Measurements from ENCODE around the gene PSMB11. TPM values are rescaled to one million over a fixed set of nuclear protein-coding genes. Genes with fewer than 3 reads are reported as not detected.

Gene PSMB11
- total RNA-seq, 1 experiment from 2014 or later: not detected

DNA sequence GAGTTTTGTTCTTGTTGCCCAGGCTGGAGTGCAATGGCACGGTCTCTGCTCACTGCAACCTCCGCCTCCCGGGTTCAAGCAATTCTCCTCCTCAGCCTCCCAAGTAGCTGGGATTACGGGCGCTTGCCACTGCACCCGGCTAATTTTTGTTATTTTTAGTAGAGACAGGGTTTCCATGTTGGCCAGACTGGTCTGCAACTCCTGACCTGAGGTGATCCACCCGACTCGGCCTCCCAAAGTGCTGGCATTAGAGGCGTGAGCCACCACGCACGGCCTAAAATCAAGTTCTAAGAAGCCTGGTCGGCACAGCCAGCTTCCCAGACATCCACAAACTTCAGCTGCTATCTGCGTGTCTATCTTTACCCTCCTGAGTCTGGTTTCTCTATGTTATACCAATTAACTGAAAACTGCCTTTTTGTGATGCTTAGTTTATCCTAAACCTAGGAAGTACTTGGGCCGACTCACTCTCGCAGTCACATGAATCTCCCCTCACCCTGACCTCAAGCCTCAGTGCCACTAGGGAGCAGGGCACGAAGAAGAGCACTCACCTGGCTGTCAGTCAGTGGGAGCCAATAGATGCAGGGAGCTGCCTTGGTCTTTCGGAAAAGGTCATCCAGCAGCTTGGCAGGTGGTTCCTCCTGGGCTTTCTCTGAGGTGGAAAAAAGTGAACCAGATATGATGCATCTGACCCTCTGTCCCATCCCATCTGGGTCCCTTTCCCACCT, 18.7 kb downstream of the PSMB11 start:
- Histone ChIP-seq H3K9ac (ENCODE audit: extremely low read depth, insufficient read length, low read length) (no peak overlapping the region), H4K20me1 (ENCODE audit: control insufficient read depth, insufficient read depth, insufficient read length) (no peaks in the 10 kb centered on the region), H2BK12ac (ENCODE audit: insufficient read length, low read depth, low read length) (no peak overlapping the region), H2AK5ac (ENCODE audit: insufficient read length, low read length) (no peak overlapping the region), H3K4me1 (ENCODE audit: insufficient read depth, low read length) (no peaks in the 10 kb centered on the region; the same call in 1 of the 2 replicates), H3K14ac (ENCODE audit: insufficient read depth, low read length) (no peak overlapping the region), H3K4me2 (ENCODE audit: insufficient read depth, insufficient read length, low read length) (no peak overlapping the region), H3K79me1 (ENCODE audit: insufficient read depth, low read depth, low read length, poor library complexity, severe bottlenecking) (no peaks in the 10 kb centered on the region), H3K18ac (ENCODE audit: insufficient read length, low read depth, low read length) (no peak overlapping the region), H3K56ac (ENCODE audit: insufficient read length, low read depth, low read length) (no peak overlapping the region), H3K23ac (ENCODE audit: insufficient read length, low read depth, low read length) (no peak overlapping the region), H3K79me2 (ENCODE audit: insufficient read depth, low read length) (no peaks in the 10 kb centered on the region), H4K91ac (ENCODE audit: insufficient read length, low read depth, low read length) (no peak overlapping the region), H4K5ac (ENCODE audit: insufficient read length, low read depth, low read length) (no peak overlapping the region), H3K27ac (ENCODE audit: insufficient read length, low read depth, low read length) (no peak overlapping the region), H3K4ac (ENCODE audit: low read depth, low read length) (no peak overlapping the region), H2BK120ac (ENCODE audit: low read depth, low read length, poor library complexity, severe bottlenecking) (no peak overlapping the region), H2BK15ac (ENCODE audit: low read depth, low read length) (no peak overlapping the region), H3K27me3 (ENCODE audit: insufficient read depth, low read length) (no peaks in the 10 kb centered on the region), H2BK5ac (ENCODE audit: insufficient read length, low read length) (no peak overlapping the region), H3K23me2 (ENCODE audit: insufficient read length, low read depth, low read length, poor library complexity, severe bottlenecking) (peaks cover 15% of the 10 kb centered on the region), H4K8ac (replicated peaks; ENCODE audit: insufficient read length, low read depth, low read length) (no peak overlapping the region), H2AFZ (ENCODE audit: low read length) (no peak overlapping the region), H3T11ph (ENCODE audit: low read length) (no peak overlapping the region), H2BK20ac (ENCODE audit: low read depth, low read length, poor library complexity, severe bottlenecking) (no peak overlapping the region), H3K9me3 (ENCODE audit: control insufficient read depth, low read depth, low read length) (no peaks in the 10 kb centered on the region)
- DNase-seq: no peak
- TF ChIP-seq, protein P1, sequence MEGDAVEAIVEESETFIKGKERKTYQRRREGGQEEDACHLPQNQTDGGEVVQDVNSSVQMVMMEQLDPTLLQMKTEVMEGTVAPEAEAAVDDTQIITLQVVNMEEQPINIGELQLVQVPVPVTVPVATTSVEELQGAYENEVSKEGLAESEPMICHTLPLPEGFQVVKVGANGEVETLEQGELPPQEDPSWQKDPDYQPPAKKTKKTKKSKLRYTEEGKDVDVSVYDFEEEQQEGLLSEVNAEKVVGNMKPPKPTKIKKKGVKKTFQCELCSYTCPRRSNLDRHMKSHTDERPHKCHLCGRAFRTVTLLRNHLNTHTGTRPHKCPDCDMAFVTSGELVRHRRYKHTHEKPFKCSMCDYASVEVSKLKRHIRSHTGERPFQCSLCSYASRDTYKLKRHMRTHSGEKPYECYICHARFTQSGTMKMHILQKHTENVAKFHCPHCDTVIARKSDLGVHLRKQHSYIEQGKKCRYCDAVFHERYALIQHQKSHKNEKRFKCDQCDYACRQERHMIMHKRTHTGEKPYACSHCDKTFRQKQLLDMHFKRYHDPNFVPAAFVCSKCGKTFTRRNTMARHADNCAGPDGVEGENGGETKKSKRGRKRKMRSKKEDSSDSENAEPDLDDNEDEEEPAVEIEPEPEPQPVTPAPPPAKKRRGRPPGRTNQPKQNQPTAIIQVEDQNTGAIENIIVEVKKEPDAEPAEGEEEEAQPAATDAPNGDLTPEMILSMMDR (conservative IDR thresholded peaks at IDR 0.05): no peak
- Mint-ChIP-seq H3K27ac (peak overlapping the region in 2 of 3 experiments; percentile 57 to 92; a peak in 3 of 7 replicates), H3K36me3 (ENCODE audit: insufficient read depth in 1 of 3, low read depth in 3 of 3) (peaks cover 40 to 75% (median 62%) of the 10 kb centered on the region in 3 experiments), H3K4me1 (peaks cover 11 to 17% of the 10 kb centered on the region in 2 experiments), H3K4me3 (no peak overlapping the region), H3K9me3 (no peaks in the 10 kb centered on the region), H3K27me3 (ENCODE audit: low read depth) (peaks cover 9% of the 10 kb centered on the region)
- WGBS (ENCODE audit: extremely low coverage, insufficient read length, low lambda C conversion rate): no CpG with 5 or more reads among the region's 17 CpGs
